ENCODE measurements around the gene TRIM71.
"Not testable (repeated sequence)": the region's sequence is repeated elsewhere in the genome, so short reads cannot be mapped to it uniquely, and the experiment has no call there.

DNA sequence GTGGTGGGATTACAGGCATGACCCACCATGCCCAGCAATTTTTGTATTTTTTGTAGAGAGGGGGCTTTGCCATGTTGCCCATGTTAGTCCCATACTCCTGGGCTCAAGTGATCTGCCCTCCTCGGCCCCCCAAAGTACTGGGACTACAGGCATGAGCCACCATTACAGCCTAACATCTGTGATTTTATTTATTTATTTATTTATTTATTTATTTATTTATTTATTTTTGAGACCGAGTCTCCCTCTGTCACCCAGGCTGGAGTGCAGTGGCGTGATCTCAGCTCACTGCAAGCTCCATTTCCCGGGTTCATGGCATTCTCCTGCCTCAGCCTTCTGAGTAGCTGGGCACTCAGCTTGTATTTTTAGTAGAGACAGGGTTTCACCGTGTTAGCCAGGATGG is 16.4 kb upstream of the TRIM71 start:
- TF ChIP-seq, protein P1, sequence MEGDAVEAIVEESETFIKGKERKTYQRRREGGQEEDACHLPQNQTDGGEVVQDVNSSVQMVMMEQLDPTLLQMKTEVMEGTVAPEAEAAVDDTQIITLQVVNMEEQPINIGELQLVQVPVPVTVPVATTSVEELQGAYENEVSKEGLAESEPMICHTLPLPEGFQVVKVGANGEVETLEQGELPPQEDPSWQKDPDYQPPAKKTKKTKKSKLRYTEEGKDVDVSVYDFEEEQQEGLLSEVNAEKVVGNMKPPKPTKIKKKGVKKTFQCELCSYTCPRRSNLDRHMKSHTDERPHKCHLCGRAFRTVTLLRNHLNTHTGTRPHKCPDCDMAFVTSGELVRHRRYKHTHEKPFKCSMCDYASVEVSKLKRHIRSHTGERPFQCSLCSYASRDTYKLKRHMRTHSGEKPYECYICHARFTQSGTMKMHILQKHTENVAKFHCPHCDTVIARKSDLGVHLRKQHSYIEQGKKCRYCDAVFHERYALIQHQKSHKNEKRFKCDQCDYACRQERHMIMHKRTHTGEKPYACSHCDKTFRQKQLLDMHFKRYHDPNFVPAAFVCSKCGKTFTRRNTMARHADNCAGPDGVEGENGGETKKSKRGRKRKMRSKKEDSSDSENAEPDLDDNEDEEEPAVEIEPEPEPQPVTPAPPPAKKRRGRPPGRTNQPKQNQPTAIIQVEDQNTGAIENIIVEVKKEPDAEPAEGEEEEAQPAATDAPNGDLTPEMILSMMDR (IDR thresholded peaks at IDR 0.05): not testable (repeated sequence)
- TF ChIP-seq POLR2A (IDR thresholded peaks at IDR 0.05); EP300 (IDR thresholded peaks at IDR 0.05; ENCODE audit: low read depth): not testable (repeated sequence)

All from transverse colon (tissue), 3 donors.